GM15510 (cell line): Measurements from ENCODE around the gene ZNF543.

ENCODE experiments used
- POLR2A ChIP-seq: IDR thresholded peaks from 3 replicates; pipeline ENCODE4 v1.6.1; 2011; ENCODE audit warnings: borderline replicate concordance; ENCODE audit not compliant: insufficient read length; ENCODE audit errors: extremely low read depth

The ZNF543 gene

DNA sequence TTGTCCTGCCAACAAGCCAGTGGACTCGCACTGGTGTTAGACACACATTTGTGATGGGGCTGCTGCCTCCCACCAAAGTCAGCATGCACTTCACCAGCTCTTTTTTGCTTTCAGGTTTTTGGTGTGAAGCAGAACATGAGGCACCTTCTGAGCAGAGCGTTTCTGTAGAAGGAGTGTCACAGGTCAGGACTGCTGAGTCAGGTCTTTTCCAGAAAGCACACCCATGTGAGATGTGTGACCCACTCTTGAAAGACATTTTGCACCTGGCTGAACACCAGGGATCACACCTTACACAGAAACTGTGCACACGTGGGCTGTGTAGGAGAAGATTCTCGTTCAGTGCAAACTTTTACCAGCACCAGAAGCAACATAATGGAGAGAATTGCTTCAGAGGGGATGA lies 35.6 kb downstream of the ZNF543 start:
- TF ChIP-seq POLR2A = no peak

GRCh38 chr19:57357406-57357805 lies 37.1 kb downstream of the ZNF543 start:
- no peak for TF ChIP-seq POLR2A

DNA sequence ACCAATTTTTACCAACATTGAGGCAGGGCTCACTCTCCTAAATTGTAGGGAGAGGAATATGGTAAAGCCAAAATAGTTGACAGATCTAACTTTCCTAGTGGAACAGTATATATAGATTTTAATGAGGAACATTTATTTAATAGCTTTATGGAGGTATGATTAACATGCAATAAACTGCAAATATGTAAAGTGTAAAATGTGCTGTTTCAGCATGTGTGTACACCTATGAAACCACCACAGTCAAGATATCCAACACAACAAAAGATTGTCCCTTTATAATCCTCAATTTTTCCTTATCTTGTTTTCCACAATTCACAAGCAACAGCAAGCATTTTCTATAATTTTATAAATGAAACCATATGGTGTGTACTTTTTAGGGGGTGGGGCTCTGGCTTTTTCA lies 39.0 kb downstream of the ZNF543 start:
- no peak for TF ChIP-seq POLR2A

- no peak for TF ChIP-seq POLR2A
These were observed 42.1 kb downstream of the ZNF543 start for GRCh38 chr19:57362419-57362818.

DNA sequence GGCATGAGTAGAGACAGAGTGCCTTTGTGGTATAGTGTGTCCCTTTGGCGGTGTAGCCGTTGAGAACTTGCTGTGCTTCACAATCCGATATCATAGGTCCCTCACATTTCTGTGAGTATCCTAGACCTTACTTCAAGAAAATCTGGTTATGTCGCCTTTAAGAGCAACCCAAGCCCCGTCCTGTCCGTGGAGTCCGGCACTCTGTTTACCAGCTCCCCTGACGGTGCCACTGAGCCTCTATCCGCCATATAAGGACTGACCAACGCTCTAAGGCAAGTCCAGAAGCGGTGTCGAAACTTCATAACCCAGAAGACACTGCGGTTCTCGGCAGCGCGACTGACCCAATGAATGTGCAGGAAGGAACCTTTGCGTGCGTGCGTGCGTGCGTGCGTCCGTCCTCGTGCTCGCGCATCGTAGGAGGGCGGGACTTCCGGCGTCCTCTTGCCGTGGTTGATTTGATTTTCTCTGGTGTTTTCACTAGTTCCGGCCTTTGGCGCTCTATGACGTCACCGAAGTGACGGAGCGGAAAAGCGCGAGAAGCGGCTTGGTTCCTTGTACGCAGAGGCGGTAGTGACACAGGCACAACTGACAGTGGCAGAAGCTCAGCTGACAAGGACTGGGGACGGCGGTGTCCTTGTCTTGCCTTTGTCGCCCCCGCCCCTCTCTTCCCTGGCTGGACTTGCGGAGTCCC lies 42.9 kb downstream of the ZNF543 start, which contains the start of the genes TRAPPC2B and ZNF547:
TSS of gene TRAPPC2B (plus strand) at position 555 of the 691 bp plus-strand sequence. CDS start 1,283 bp downstream, outside the sequence.
TSS of gene ZNF547 (plus strand) at position 555 of the 691 bp plus-strand sequence. CDS start 5,005 bp downstream, outside the sequence.
- peak; percentile 59 for TF ChIP-seq POLR2A

DNA sequence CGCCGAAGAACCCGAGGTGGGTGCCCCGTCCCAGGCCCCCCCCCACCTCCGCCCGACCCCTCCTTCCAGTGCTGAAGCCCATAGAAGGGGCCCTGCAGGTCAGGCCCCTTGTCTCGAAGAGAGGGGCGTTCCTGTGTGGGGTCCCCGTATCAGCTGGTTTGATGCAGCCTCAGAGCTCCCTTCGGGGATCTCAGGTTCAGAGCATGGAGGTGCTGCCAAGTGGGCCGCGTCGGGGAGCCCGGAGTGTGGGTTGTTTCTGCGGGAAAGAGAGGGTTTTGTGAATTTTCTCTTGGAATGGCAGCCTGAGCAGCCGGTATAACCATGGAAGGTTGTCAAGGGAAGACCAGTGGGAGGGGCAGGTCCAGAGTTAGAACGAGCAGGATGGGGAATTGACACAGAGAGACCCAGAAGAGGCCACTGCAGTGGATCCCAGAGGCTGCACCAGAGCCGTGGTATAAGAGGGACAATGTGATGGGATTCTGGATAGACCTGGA lies 43.5 kb downstream of the ZNF543 start:
- TF ChIP-seq POLR2A = no peak

- no peak for TF ChIP-seq POLR2A
These were observed 46.5 kb downstream of the ZNF543 start for GRCh38 chr19:57366776-57367175.

- TF ChIP-seq POLR2A = no peak
These were observed 53.9 kb downstream of the ZNF543 start for GRCh38 chr19:57374179-57374578.

- TF ChIP-seq POLR2A = no peak
These were observed 55.9 kb downstream of the ZNF543 start for GRCh38 chr19:57376151-57376550.

DNA sequence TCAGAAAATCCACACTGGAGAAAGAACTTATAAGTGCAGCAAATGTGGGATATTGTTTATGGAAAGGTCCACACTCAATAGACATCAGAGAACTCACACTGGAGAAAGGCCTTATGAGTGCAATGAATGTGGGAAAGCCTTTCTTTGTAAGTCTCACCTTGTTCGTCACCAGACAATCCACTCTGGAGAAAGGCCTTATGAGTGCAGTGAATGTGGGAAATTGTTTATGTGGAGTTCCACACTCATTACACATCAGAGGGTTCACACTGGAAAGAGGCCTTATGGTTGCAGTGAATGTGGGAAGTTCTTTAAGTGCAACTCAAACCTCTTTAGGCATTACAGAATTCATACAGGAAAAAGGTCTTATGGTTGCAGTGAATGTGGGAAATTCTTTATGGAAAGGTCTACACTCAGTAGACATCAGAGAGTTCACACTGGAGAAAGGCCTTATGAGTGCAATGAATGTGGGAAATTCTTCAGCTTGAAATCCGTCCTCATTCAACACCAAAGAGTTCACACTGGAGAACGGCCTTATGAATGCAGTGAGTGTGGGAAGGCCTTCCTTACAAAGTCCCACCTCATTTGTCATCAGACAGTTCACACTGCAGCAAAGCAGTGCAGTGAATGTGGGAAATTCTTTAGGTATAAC lies 57.4 kb downstream of the ZNF543 start:
- no peak for TF ChIP-seq POLR2A
